Measurements from ENCODE around the gene CLEC16A.

DNA sequence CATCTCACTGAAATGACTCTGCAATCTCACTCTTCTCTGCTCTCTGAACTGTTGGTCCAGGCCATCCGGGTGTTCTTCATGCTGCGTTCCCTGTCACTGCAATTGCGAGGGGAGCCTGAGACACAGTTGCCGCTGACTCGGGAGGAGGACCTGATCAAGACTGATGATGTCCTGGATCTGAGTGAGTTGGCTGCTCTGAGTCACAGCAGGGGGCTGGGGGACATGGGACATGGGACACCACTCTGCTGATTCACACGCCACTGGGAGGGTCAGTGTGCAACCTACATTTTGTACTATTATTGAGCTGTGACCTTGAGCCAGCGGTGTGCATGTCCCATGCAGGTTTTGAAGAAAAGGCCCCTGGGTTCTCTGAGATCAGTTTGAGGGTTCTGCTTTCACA, 116.5 kb downstream of the CLEC16A start:
- TF ChIP-seq POLR2A (IDR thresholded peaks at IDR 0.05) = no peak
- TF ChIP-seq, protein P1, sequence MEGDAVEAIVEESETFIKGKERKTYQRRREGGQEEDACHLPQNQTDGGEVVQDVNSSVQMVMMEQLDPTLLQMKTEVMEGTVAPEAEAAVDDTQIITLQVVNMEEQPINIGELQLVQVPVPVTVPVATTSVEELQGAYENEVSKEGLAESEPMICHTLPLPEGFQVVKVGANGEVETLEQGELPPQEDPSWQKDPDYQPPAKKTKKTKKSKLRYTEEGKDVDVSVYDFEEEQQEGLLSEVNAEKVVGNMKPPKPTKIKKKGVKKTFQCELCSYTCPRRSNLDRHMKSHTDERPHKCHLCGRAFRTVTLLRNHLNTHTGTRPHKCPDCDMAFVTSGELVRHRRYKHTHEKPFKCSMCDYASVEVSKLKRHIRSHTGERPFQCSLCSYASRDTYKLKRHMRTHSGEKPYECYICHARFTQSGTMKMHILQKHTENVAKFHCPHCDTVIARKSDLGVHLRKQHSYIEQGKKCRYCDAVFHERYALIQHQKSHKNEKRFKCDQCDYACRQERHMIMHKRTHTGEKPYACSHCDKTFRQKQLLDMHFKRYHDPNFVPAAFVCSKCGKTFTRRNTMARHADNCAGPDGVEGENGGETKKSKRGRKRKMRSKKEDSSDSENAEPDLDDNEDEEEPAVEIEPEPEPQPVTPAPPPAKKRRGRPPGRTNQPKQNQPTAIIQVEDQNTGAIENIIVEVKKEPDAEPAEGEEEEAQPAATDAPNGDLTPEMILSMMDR (IDR thresholded peaks at IDR 0.05) = no peak
